Central memory CD4-positive, alpha-beta T cell (primary cell): ENCODE measurements around the gene FGF1.

Source experiments
- DNase-seq: peaks from one replicate; pipeline ENCODE4 v3.0.0; 2022

The FGF1 gene

GRCh38 chr5:142610176-142611001 lies 75.5 kb downstream of the FGF1 start:
- no peak for DNase-seq

GRCh38 chr5:142609142-142609541 lies 76.7 kb downstream of the FGF1 start:
- DNase-seq = no peak

- DNase-seq = no peak
These were observed 77.8 kb downstream of the FGF1 start for GRCh38 chr5:142608081-142608480.

- DNase-seq = no peak
These were observed 80.3 kb downstream of the FGF1 start for GRCh38 chr5:142605611-142606010.

- no peak for DNase-seq
These were observed 83.1 kb downstream of the FGF1 start for GRCh38 chr5:142602720-142603245.

GRCh38 chr5:142601432-142601831 lies 84.5 kb downstream of the FGF1 start:
- no peak for DNase-seq

GRCh38 chr5:142600611-142601358 lies 85.1 kb downstream of the FGF1 start:
- DNase-seq = no peak

- DNase-seq = no peak
These were observed 85.8 kb downstream of the FGF1 start for GRCh38 chr5:142600092-142600491.

GRCh38 chr5:142598338-142598700 lies 87.6 kb downstream of the FGF1 start:
- no peak for DNase-seq

- no peak for DNase-seq
These were observed 88.1 kb downstream of the FGF1 start for GRCh38 chr5:142597546-142598337.

GRCh38 chr5:142597025-142597424 lies 88.9 kb downstream of the FGF1 start:
- no peak for DNase-seq

- no peak for DNase-seq
These were observed 93.5 kb downstream of the FGF1 start for GRCh38 chr5:142592365-142592764.

GRCh38 chr5:142590451-142591231 lies 95.2 kb downstream of the FGF1 start:
- no peak for DNase-seq

- no peak for DNase-seq
These were observed 96.2 kb downstream of the FGF1 start for GRCh38 chr5:142589720-142590119.

GRCh38 chr5:142587354-142587965 lies 98.4 kb downstream of the FGF1 start:
- DNase-seq = no peak

- DNase-seq = no peak
These were observed 99.3 kb downstream of the FGF1 start for GRCh38 chr5:142586552-142586951.

GRCh38 chr5:142585451-142585850 lies 100.4 kb downstream of the FGF1 start:
- no peak for DNase-seq

- DNase-seq = no peak
These were observed 101.0 kb downstream of the FGF1 start for GRCh38 chr5:142584891-142585290.

GRCh38 chr5:142578161-142578830 lies 107.6 kb downstream of the FGF1 start:
- no peak for DNase-seq

- no peak for DNase-seq
These were observed 109.1 kb downstream of the FGF1 start for GRCh38 chr5:142576804-142577203.

GRCh38 chr5:142576303-142576702 lies 109.6 kb downstream of the FGF1 start:
- no peak for DNase-seq
